ENCODE measurements around the gene STMN1.

The STMN1 gene

GRCh38 chr1:25870614-25871013, 35.6 kb downstream of the STMN1 start:
- no peak overlapping the region for H3K4me3 ChIP-seq (ENCODE audit: low read depth, low read length)
- no peak for TF ChIP-seq CTCF (IDR thresholded peaks at IDR 0.05; ENCODE audit: borderline replicate concordance, insufficient read depth, low read depth, low read length)

- TF ChIP-seq CTCF (IDR thresholded peaks at IDR 0.05; ENCODE audit: borderline replicate concordance, insufficient read depth, low read depth, low read length): no peak
- H3K4me3 ChIP-seq (ENCODE audit: low read depth, low read length): no peak overlapping the region
These were observed 36.2 kb downstream of the STMN1 start for GRCh38 chr1:25869909-25870606.

- no peak overlapping the region for H3K4me3 ChIP-seq (ENCODE audit: low read depth, low read length)
- TF ChIP-seq CTCF (IDR thresholded peaks at IDR 0.05; ENCODE audit: borderline replicate concordance, insufficient read depth, low read depth, low read length): no peak
These were observed 38.8 kb downstream of the STMN1 start for GRCh38 chr1:25867210-25867991.

- no peak overlapping the region for H3K4me3 ChIP-seq (ENCODE audit: low read depth, low read length)
- TF ChIP-seq CTCF (IDR thresholded peaks at IDR 0.05; ENCODE audit: borderline replicate concordance, insufficient read depth, low read depth, low read length): no peak
These were observed 39.9 kb downstream of the STMN1 start for GRCh38 chr1:25866288-25866687.

- no peak overlapping the region for H3K4me3 ChIP-seq (ENCODE audit: low read depth, low read length)
- no peak for TF ChIP-seq CTCF (IDR thresholded peaks at IDR 0.05; ENCODE audit: borderline replicate concordance, insufficient read depth, low read depth, low read length)
These were observed 41.8 kb downstream of the STMN1 start for GRCh38 chr1:25864434-25864833.

- H3K4me3 ChIP-seq (ENCODE audit: low read depth, low read length): no peak overlapping the region
- TF ChIP-seq CTCF (IDR thresholded peaks at IDR 0.05; ENCODE audit: borderline replicate concordance, insufficient read depth, low read depth, low read length): no peak
These were observed 42.5 kb downstream of the STMN1 start for GRCh38 chr1:25863486-25864262.
